Right cardiac atrium (tissue), 5 donors: ENCODE results near the gene FITM2. TPM values are rescaled to one million over a fixed set of nuclear protein-coding genes. Genes with fewer than 3 reads are reported as not detected.
A peak's percentile ranks its signal among the peaks of the same experiment; 100 is the strongest.

Experiments used
- ATAC-seq, 2 donors: fragments of 200-7000 bp; cut with Tn5 transposase; one replicate each; pipeline versions ENCODE4 v1.8.0 to v1.9.1; 2020; ENCODE audit warnings: moderate library complexity in 2 of 2, mild to moderate bottlenecking in 1 of 2
- DNase-seq, 3 donors: peaks; one replicate each; pipeline ENCODE4 v3.0.0-alpha.2; 2020
- H3K27ac ChIP-seq: one replicate; pipeline ENCODE4 v1.5.1; 2013; ENCODE audit warnings: mild to moderate bottlenecking, low read length, control low read depth, moderate library complexity
- H3K27me3 ChIP-seq: one replicate; pipeline ENCODE4 v1.6.1; 2013; ENCODE audit not compliant: control insufficient read depth, insufficient read depth
- H3K4me1 ChIP-seq: one replicate; pipeline ENCODE4 v1.6.1; 2013; ENCODE audit warnings: low read length; ENCODE audit not compliant: control insufficient read depth, insufficient read depth
- H3K4me3 ChIP-seq: one replicate; pipeline ENCODE4 v1.5.1; 2013; ENCODE audit warnings: low read length, control low read depth
- H3K9me3 ChIP-seq: one replicate; pipeline ENCODE4 v1.6.1; 2013; ENCODE audit warnings: low read length; ENCODE audit not compliant: control insufficient read depth
- WGBS: extraction: QIAGEN DNeasy Blood & Tissue Kit; methylation state at CpG from one replicate; pipeline ENCODE4 v1.1.7; 2013; 5-methylcytosine and 5-hydroxymethylcytosine counted together
- intact Hi-C, 4 donors: fragments of 100-400 bp; cut with DNase I; formaldehyde crosslinking; loops; one replicate each; pipeline versions ENCODE4 v1.11.0 to v1.14.0; 2022 to 2023
- polyA plus RNA-seq: library from polyadenylated mRNA; stranded (reverse); fragments of 200-250 nt; gene quantifications from one replicate; pipeline ENCODE4 v1.2.3, GENCODE V29; 2013
- total RNA-seq, 4 donors: library from RNA; stranded (reverse); fragmentation: NEBNext Ultra II Directional; extraction: Animal tissue kit (Norgen Biotek cat#: 25700); gene quantifications; one replicate each; pipeline ENCODE4 v1.2.1, GENCODE V29; 2021
- donor health status: healthy with polysubstance abuse.
- donor health status: DM: no; HTN: yes; CAD: no.
- donor health status: DM: no; HTN: no; CAD: no.
- donor health status: DM: no; HTN: yes; CAD: no; lungs with severe emphysema.
- donor health status: DM: yes; HTN: yes; CAD: no.

FITM2 gene
- total and polyA plus RNA-seq, 5 donors: 57.1 to 150 (median 143) TPM

DNA sequence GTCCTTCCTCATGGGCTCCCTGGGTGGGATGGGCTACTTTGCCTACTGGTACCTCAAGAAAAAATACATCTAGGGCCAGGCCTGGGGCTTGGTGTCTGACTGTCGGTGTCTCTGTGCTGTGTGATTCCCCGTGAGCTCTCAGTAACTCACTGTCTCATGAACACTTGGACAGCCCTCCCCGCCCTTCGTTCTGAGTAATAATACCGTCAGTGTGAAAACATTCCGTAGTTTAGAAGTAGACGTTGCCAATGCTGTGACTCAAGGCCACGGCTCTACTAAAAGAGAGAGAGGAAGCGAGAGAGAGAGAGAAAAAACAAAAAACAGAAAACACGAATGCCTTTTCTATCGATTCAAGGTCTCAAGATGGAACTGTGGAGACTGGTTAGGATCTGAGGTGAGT lies 31.8 kb downstream of the FITM2 start:
- no peak for ATAC-seq
- WGBS: 88% methylated on average over 11 of the region's 11 CpGs
- intact Hi-C loops: no loop called here
- no peak for DNase-seq
- Histone ChIP-seq H3K27me3 (no peaks in the 10 kb centered on the region), H3K4me1 (no peaks in the 10 kb centered on the region), H3K4me3 (no peak overlapping the region), H3K9me3 (no peaks in the 10 kb centered on the region), H3K27ac (no peak overlapping the region)

DNA sequence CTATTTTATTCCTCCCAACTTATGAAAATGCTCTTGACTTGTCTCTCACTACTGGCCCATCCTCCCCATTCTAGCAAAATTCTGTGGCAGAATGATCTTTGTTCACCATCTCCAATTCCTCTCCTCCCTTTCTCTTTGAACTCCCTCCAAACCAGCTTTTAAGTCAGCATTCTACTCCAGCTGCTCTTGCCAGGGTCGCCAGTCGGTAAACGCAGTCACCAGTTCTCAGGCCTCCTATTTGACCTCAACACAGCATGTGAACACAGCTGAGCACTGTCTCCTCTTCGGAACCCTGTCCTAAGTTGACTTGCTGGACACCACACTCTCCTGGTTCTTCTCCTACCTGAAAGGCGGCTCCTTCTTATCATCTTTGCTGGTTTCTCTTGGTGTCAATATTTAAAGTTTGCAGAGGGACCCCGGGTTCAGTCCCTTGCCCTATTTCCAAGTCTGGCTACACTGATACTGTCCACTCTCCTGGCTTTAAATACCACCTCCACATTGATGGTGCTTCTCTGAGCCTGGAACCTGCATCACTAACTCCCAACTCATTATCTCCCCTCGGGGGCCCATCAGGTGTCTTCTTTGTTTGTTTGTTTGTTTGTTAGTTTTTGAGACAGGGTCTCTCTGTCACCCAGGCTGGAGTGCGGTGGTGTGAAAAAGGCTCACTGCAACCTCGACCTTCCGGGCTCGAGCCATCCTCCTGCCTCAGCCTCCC lies 36.5 kb downstream of the FITM2 start:
- H3K27me3 ChIP-seq: no peaks in the 10 kb centered on the region
- intact Hi-C loops: no loop called here
- H3K27ac ChIP-seq: no peak overlapping the region
- no peaks in the 10 kb centered on the region for H3K9me3 ChIP-seq
- no peak overlapping the region for H3K4me3 ChIP-seq
- 82% methylated on average over 11 of the region's 11 CpGs for WGBS
- H3K4me1 ChIP-seq: no peaks in the 10 kb centered on the region
- DNase-seq (no peak), ATAC-seq (no peak)

- DNase-seq: no peak
- WGBS: 89% methylated on average over 10 of the region's 10 CpGs
Measured at GRCh38 chr20:44273231-44274215, 37.5 kb downstream of the FITM2 start.

GRCh38 chr20:44271915-44272663 lies 38.9 kb downstream of the FITM2 start:
- ATAC-seq: no peak
- Histone ChIP-seq H3K4me3 (no peak overlapping the region), H3K4me1 (no peaks in the 10 kb centered on the region), H3K27ac (no peak overlapping the region), H3K9me3 (no peaks in the 10 kb centered on the region), H3K27me3 (no peaks in the 10 kb centered on the region)
- intact Hi-C loops: no loop called here
- WGBS: 61% methylated on average over 14 of the region's 14 CpGs
- DNase-seq: no peak

More at GRCh38 chr20:44273231-44274215, 37.5 kb downstream of the FITM2 start:
- no peaks in the 10 kb centered on the region for H3K4me1 ChIP-seq
- no peaks in the 10 kb centered on the region for H3K27me3 ChIP-seq
- intact Hi-C loops: no loop called here
- H3K27ac ChIP-seq: no peak overlapping the region
- H3K4me3 ChIP-seq: no peak overlapping the region
- no peaks in the 10 kb centered on the region for H3K9me3 ChIP-seq
- ATAC-seq: no peak

DNA sequence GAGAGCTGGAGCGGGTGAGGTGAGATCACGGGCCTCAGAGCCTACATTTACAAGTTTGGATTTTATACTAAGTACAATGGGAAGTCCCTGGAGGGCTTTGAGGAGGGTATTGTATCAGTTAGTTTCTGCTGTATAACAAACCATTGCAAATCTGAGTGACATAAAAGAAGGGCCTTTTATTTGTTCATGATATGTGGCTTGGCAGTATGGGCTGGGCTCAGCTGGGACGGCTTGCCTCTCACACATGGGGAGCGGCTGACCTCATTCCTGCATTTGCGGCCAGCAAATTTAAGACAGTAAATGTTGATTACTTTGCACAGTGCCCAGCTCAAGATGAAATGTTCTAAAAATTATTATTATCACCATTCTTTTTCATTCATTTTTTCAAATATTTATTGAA lies 42.2 kb downstream of the FITM2 start:
- DNase-seq: no peak
- Histone ChIP-seq H3K27ac (no peak overlapping the region), H3K27me3 (no peaks in the 10 kb centered on the region), H3K4me1 (no peaks in the 10 kb centered on the region), H3K4me3 (no peak overlapping the region), H3K9me3 (no peaks in the 10 kb centered on the region)
- intact Hi-C loops: no loop called here
- ATAC-seq: no peak
- 94% methylated on average over 5 of the region's 5 CpGs for WGBS

DNA sequence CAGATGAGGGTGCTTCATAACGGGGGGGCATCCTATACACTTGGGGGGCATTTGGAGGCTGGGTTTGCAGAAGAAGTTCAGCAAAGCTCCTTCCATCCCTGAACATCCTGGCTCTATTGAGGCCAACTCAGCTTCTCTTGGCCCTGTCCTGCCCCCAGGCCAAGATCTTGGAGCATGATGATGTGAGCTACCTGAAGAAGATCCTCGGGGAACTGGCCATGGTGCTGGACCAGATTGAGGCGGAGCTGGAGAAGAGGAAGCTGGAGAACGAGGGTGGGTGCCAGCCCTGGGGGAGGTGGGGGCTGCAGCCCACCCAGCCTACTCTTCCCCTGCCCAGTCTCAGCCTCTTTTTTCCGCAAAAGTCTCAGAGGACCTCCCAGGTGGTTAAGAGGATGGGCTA lies 46.7 kb downstream of the FITM2 start:
- Histone ChIP-seq H3K27ac (no peak overlapping the region), H3K4me3 (no peak overlapping the region), H3K4me1 (no peaks in the 10 kb centered on the region), H3K27me3 (no peaks in the 10 kb centered on the region), H3K9me3 (no peaks in the 10 kb centered on the region)
- 58% methylated on average over 5 of the region's 5 CpGs for WGBS
- ATAC-seq (no peak), DNase-seq (no peak)
- intact Hi-C loops: no loop called here

GRCh38 chr20:44258226-44258890 lies 52.6 kb downstream of the FITM2 start:
- ATAC-seq: no peak
- H3K4me1 ChIP-seq: no peaks in the 10 kb centered on the region
- intact Hi-C loops: no loop called here

DNA sequence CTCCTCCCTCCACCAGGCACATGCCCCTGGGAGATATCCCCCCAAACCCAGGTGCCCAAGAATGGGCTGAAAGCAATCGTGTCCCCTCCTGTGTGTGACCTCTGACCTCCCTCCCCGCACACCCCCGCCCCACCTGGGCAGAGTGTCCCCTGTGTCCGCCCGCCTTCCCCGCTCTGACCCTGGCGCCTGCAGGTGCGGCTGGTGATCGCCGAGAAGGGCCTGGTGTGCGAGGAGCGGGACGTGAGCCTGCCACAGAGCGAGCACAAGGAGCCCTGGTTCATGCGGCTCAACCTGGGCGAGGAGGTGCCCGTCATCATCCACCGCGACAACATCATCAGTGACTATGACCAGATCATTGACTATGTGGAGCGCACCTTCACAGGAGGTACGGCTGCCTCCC lies 54.0 kb downstream of the FITM2 start:
- WGBS: 92% methylated on average over 21 of the region's 21 CpGs
- DNase-seq: no peak
- H3K27ac ChIP-seq: no peak overlapping the region
- H3K9me3 ChIP-seq: no peaks in the 10 kb centered on the region
- intact Hi-C loops: no loop called here
- no peaks in the 10 kb centered on the region for H3K27me3 ChIP-seq
- no peak overlapping the region for H3K4me3 ChIP-seq
- peak in 1 of 2 donors; percentile 38 for ATAC-seq
- no peaks in the 10 kb centered on the region for H3K4me1 ChIP-seq

More at GRCh38 chr20:44258226-44258890, 52.6 kb downstream of the FITM2 start:
- Histone ChIP-seq H3K27ac (no peak overlapping the region), H3K9me3 (no peaks in the 10 kb centered on the region), H3K27me3 (no peaks in the 10 kb centered on the region), H3K4me3 (no peak overlapping the region)
- no peak for DNase-seq
- 89% methylated on average over 28 of the region's 28 CpGs for WGBS

DNA sequence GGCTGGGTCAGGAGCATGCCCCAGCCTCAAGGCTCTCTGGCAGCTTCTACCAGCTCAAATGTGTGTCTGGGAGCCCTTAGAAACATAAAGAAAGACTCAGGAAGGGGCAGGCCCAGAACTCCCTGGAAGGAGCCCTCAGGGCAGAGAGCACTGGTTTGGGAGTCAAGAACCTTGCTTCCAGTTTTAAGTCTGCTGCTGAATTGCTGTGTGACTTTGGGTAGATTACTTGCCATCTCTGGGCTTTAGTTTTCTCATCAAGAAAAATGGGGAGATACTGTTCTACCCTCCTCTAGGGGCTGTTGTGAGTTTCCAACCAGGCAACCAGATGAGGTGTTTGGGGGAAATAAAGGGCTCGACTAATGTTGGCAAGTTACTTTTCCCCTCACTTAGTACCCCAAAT lies 55.1 kb downstream of the FITM2 start:
- Histone ChIP-seq H3K4me3 (no peak overlapping the region), H3K9me3 (no peaks in the 10 kb centered on the region), H3K4me1 (no peaks in the 10 kb centered on the region), H3K27ac (no peak overlapping the region), H3K27me3 (no peaks in the 10 kb centered on the region)
- 98% methylated on average over 1 of the region's 1 CpG for WGBS
- ATAC-seq: no peak
- DNase-seq: no peak
- intact Hi-C loops: no loop called here

- no peak overlapping the region for H3K4me3 ChIP-seq
- no peak overlapping the region for H3K27ac ChIP-seq
- no peaks in the 10 kb centered on the region for H3K27me3 ChIP-seq
- DNase-seq: no peak
- WGBS: 86% methylated on average over 8 of the region's 8 CpGs
- H3K9me3 ChIP-seq: no peaks in the 10 kb centered on the region
- no peak for ATAC-seq
- no peaks in the 10 kb centered on the region for H3K4me1 ChIP-seq
- intact Hi-C loops: no loop called here
Measured at GRCh38 chr20:44254073-44254472, 56.9 kb downstream of the FITM2 start.
